Fibroblast of mammary gland (primary cell): ENCODE results near the gene MXD4.
"Not testable (repeated sequence)": the region's sequence is repeated elsewhere in the genome, so short reads cannot be mapped to it uniquely, and the experiment has no call there.

Source experiments
- DNase-seq: peaks from one replicate; pipeline ENCODE4 v3.0.0-alpha.2; 2010; ENCODE audit warnings: low read depth
- H3K4me3 ChIP-seq: 2 replicates; pipeline ENCODE4 v1.5.1; 2011; ENCODE audit warnings: low read depth, mild to moderate bottlenecking, low read length, moderate library complexity; ENCODE audit not compliant: control insufficient read depth
- TF ChIP-seq, protein P1 (sequence below): conservative IDR thresholded peaks from 2 replicates; pipeline ENCODE4 v1.5.1; 2011; ENCODE audit warnings: low read depth, low read length, inconsistent platforms; ENCODE audit not compliant: control insufficient read depth, insufficient read depth

The MXD4 gene

GRCh38 chr4:2236944-2237666 is 24.8 kb downstream of the MXD4 start:
- no peak for DNase-seq
- H3K4me3 ChIP-seq = no peak overlapping the region
- TF ChIP-seq, protein P1, sequence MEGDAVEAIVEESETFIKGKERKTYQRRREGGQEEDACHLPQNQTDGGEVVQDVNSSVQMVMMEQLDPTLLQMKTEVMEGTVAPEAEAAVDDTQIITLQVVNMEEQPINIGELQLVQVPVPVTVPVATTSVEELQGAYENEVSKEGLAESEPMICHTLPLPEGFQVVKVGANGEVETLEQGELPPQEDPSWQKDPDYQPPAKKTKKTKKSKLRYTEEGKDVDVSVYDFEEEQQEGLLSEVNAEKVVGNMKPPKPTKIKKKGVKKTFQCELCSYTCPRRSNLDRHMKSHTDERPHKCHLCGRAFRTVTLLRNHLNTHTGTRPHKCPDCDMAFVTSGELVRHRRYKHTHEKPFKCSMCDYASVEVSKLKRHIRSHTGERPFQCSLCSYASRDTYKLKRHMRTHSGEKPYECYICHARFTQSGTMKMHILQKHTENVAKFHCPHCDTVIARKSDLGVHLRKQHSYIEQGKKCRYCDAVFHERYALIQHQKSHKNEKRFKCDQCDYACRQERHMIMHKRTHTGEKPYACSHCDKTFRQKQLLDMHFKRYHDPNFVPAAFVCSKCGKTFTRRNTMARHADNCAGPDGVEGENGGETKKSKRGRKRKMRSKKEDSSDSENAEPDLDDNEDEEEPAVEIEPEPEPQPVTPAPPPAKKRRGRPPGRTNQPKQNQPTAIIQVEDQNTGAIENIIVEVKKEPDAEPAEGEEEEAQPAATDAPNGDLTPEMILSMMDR = no peak

- TF ChIP-seq, protein P1 = no peak
- no peak overlapping the region for H3K4me3 ChIP-seq
- no peak for DNase-seq
Measured at GRCh38 chr4:2231082-2231481, 30.8 kb downstream of the MXD4 start.

GRCh38 chr4:2226261-2226660 is 35.6 kb downstream of the MXD4 start:
- no peak for DNase-seq
- H3K4me3 ChIP-seq = no peak overlapping the region
- TF ChIP-seq, protein P1 = no peak

- no peak for DNase-seq
- TF ChIP-seq, protein P1 = no peak
- H3K4me3 ChIP-seq = no peak overlapping the region
Measured at GRCh38 chr4:2222838-2223237, 39.1 kb downstream of the MXD4 start.

- DNase-seq, H3K4me3 ChIP-seq: not testable (repeated sequence)
Measured at GRCh38 chr4:2221378-2221777, 40.5 kb downstream of the MXD4 start.

DNA sequence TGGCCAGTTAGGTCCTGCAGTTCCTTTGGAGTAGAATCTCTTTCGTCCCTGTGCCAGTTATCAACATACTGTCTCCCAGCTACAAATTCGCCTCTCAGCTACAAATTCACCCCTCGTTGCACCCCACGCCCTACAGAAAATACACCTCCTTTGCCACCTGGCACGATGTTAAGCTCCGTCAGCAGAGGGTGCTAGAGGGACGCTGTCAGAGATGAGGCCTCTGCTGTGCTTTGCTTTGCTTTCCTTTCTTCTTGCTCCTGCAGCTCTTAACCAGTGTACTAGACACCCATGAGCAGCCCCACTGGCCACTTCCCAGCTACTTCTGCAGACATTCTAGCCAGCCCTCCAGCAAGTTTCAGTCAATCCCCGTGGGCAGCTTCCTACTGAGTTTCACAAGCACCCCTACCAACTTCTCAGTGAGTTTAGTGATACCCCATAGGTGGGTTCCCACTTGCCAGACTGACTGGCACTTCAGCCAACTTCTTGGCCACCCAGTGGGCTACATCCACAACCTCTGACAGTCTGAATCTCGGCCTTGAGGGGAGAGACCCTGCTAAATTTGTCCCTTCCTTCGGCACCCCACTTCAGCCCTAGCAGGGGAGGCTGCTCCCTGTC is 41.8 kb downstream of the MXD4 start:
- peak; percentile 64 for DNase-seq
- no peak overlapping the region for H3K4me3 ChIP-seq

DNA sequence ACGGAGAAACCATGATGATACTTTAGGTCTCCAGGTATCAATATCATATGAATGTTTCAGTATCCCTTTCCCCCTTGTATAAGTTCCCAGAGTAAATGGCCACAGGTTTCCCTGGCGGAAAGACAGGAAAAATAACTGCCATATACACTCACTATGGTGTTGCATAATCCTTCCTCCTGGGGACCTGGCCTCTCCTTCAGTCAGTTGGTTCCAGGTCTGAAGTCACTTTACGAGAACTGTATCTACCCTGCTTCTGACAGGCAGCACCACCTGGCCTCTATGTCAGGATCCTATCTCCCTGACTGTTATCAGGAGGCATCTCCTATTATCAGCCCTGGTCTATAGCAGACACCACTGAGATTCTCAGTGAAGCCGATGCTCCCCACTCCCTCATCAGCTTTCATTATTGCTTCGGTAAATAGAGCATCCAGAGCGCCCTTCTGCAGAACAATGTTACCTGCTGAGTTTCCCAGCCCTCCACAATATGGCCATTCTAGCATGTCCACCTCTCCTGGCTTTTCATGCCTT is 42.6 kb downstream of the MXD4 start:
- no peak for DNase-seq
- H3K4me3 ChIP-seq = no peak overlapping the region
- TF ChIP-seq, protein P1 = no peak

More for the DNA sequence above, 41.8 kb downstream of the MXD4 start:
- TF ChIP-seq, protein P1 = peak; percentile 91
